HCT116 (cell line): ENCODE data around the gene ZNF790. TPM values are rescaled to one million over a fixed set of nuclear protein-coding genes. Genes with fewer than 3 reads are reported as not detected.

Experiments used
- ATAC-seq: fragments of 200-7000 bp; cut with Tn5 transposase; 2 replicates; pipeline ENCODE4 v1.9.1; 2020; ENCODE audit warnings: mild to moderate bottlenecking, moderate library complexity
- BruUV-seq: library from RNA; stranded (reverse); fragments of 400-500 nt; replicated peaks from 2 replicates; lab custom pipeline; 2021; lab: Mats Ljungman, UMichigan
- CTCF ChIA-PET: fragments of 300-600 bp; sonication (Branson Sonifier 250); formaldehyde crosslinking; loops from one replicate; lab custom pipeline; 2021; ENCODE audit warnings: antibody characterized with exemption; lab: Charles Lee
- POLR2A ChIA-PET: fragments of 300-600, 350-600 bp; sonication (Branson Sonifier 250); formaldehyde crosslinking; loops from one replicate; lab custom pipeline; 2021; ENCODE audit warnings: antibody characterized with exemption; lab: Charles Lee
- RAD21 ChIA-PET, 2 experiments: fragments of 300-600 bp; sonication (Branson Sonifier 250); formaldehyde crosslinking; loops; one replicate each; lab custom pipeline; 2023; ENCODE audit warnings: low total read pairs in 2 of 2; ENCODE audit not compliant: uncharacterized antibody in 2 of 2, unreplicated experiment in 2 of 2, low non-redundant PET in 1 of 2; lab: Charles Lee
- DNase-seq: peaks from one replicate; pipeline ENCODE4 v3.0.0-alpha.2; 2010; ENCODE audit warnings: low read depth, low spot score
- H2AFZ ChIP-seq: fragments of 200-600 bp; shearing (Covaris generic), sonication (generic); 2 replicates; pipeline ENCODE4 v1.6.1; 2017; ENCODE audit warnings: low read depth, mixed run types, mixed read lengths, antibody characterized with exemption, low read length; ENCODE audit not compliant: poor library complexity, severe bottlenecking
- H3K27ac ChIP-seq: 2 replicates; pipeline ENCODE4 v1.5.1; 2012; ENCODE audit warnings: low read depth, low read length
- H3K27me3 ChIP-seq: fragments of 200-600 bp; sonication (generic); 2 replicates; pipeline ENCODE4 v1.6.1; 2016; ENCODE audit warnings: mixed run types, low read length, mixed read lengths; ENCODE audit not compliant: insufficient read depth
- H3K36me3 ChIP-seq, 2 experiments: fragments of 200-500 bp in 1 of 2; fragments of 200-600 bp in 1 of 2; sonication (Bioruptor generic) in 1 of 2; sonication (generic) in 1 of 2; 2 replicates each; pipeline versions ENCODE4 v1.5.1 to v1.6.1; 2014 to 2016; ENCODE audit warnings: low read length in 2 of 2, inconsistent platforms in 1 of 2, mixed read lengths in 1 of 2, mixed run types in 1 of 2; ENCODE audit not compliant: insufficient read depth in 2 of 2, control insufficient read depth in 1 of 2
- H3K4me1 ChIP-seq, 2 experiments: fragments of 200-600 bp in 1 of 2; sonication (generic) in 1 of 2; 2 replicates each; pipeline versions ENCODE4 v1.5.1 to v1.6.1; 2012 to 2017; ENCODE audit warnings: low read length in 2 of 2, inconsistent platforms in 1 of 2, mild to moderate bottlenecking in 1 of 2, mixed read lengths in 1 of 2, mixed run types in 1 of 2, moderate library complexity in 1 of 2; ENCODE audit not compliant: insufficient read depth in 2 of 2, control insufficient read depth in 1 of 2
- H3K4me2 ChIP-seq: fragments of 200-600 bp; sonication (generic); 2 replicates; pipeline ENCODE4 v1.6.1; 2017; ENCODE audit warnings: mixed run types, low read length, mixed read lengths
- H3K4me3 ChIP-seq, 2 experiments: fragments of 200-600 bp in 1 of 2; sonication (generic) in 1 of 2; replicated peaks in 1 of 2; 2 replicates each; pipeline ENCODE4 v1.5.1; 2011 to 2016; ENCODE audit warnings: low read length in 2 of 2, control low read depth in 1 of 2, low read depth in 1 of 2, mild to moderate bottlenecking in 1 of 2, mixed read lengths in 1 of 2, mixed run types in 1 of 2
- H3K79me2 ChIP-seq: fragments of 200-600 bp; sonication (generic); 2 replicates; pipeline ENCODE4 v1.6.1; 2017; ENCODE audit warnings: mild to moderate bottlenecking, mixed run types, low read length, moderate library complexity, mixed read lengths; ENCODE audit not compliant: insufficient read depth
- H3K9ac ChIP-seq: fragments of 200-600 bp; sonication (generic); 2 replicates; pipeline ENCODE4 v1.6.1; 2016; ENCODE audit warnings: low read length, mixed read lengths
- H3K9me2 ChIP-seq: fragments of 200-600 bp; sonication (generic), shearing (Covaris generic); 2 replicates; pipeline ENCODE4 v1.6.1; 2017; ENCODE audit warnings: mixed run types, mild to moderate bottlenecking, moderate library complexity; ENCODE audit not compliant: insufficient read depth
- H3K9me3 ChIP-seq, 2 experiments: fragments of 200-500 bp in 1 of 2; fragments of 200-600 bp in 1 of 2; sonication (Bioruptor generic) in 1 of 2; sonication (generic) in 1 of 2; 2 replicates each; pipeline ENCODE4 v1.6.1; 2014 to 2017; ENCODE audit warnings: low read length in 2 of 2, mixed read lengths in 2 of 2, inconsistent platforms in 1 of 2, low read depth in 1 of 2, mild to moderate bottlenecking in 1 of 2, mixed run types in 1 of 2, moderate library complexity in 1 of 2; ENCODE audit not compliant: control insufficient read depth in 1 of 2, insufficient read depth in 1 of 2
- H4K20me1 ChIP-seq: fragments of 200-600 bp; sonication (generic), shearing (Covaris generic); 2 replicates; pipeline ENCODE4 v1.6.1; 2017; ENCODE audit warnings: mixed run types, mild to moderate bottlenecking, moderate library complexity; ENCODE audit not compliant: insufficient read depth
- CEBPB ChIP-seq: IDR thresholded peaks from 2 replicates; pipeline ENCODE4 v1.6.1; 2012; ENCODE audit warnings: low read depth
- intact Hi-C: fragments of 100-400 bp; cut with micrococcal nuclease; formaldehyde crosslinking; loops from 2 replicates; pipeline ENCODE4 v1.10.0; 2022
- total RNA-seq: library from RNA; stranded (reverse); gene quantifications from one replicate; pipeline ENCODE4 v1.2.1, GENCODE V29; 2021; ENCODE audit not compliant: unreplicated experiment

The ZNF790 gene
- total RNA-seq, 1 experiment from 2014 or later = 0.32 TPM

DNA sequence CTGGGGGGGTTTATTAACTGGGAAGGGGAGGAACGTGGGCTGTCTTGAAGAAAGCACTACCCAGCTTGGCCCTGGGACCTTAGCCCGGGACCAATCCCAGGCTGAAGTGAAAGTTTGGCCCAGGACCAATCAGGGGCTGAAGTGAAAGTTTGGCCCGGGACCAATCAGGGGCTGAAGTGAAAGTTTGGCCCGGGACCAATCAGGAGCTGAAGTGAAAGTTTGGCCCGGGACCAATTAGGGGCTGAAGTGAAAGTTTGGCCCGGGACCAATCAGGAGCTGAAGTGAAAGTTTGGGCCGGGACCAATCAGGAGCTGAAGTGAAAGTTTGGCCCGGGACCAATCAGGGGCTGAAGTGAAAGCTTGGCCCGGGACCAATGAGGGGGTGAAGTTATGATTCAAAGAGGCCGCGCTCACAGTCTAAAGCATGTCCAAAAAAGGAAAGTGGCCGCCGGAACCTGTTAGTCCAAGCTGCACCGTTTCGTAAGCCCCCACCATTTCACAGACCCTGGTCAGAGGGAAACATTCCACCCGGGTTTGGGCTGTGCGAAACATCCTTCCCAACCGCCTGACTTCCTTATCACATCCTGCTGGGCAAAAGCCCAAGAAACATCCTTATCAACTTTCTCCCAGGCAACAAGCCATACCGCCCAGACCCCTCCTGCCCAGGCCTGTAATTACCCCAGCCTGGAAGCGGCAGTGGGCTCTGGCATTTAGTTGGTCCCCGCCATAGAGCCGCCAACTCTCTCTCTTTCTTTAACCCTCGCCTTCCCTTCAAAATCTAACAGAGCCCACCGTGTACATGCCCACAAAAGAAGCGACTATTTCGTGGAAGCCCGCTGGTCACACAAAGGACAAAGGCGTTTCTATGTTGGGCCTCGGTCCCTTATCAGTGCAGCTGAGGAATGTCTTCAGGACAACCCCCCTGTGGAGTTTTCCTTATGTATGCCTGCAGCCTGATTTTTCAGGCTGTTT lies 66.6 kb downstream of the ZNF790 start:
- peak overlapping the region; percentile 68 for H3K4me2 ChIP-seq
- no peaks in the 10 kb centered on the region for H3K4me1 ChIP-seq
- ChIA-PET CTCF (no interaction called here), POLR2A (no interaction called here), RAD21 (no interaction called here)
- no peaks in the 10 kb centered on the region for H3K79me2 ChIP-seq
- no peaks in the 10 kb centered on the region for H4K20me1 ChIP-seq
- no peak overlapping the region for H3K9ac ChIP-seq
- TF ChIP-seq CEBPB = no peak
- DNase-seq (no peak), ATAC-seq (no peak)
- H3K27me3 ChIP-seq = no peaks in the 10 kb centered on the region
- no peaks in the 10 kb centered on the region for H3K36me3 ChIP-seq
- H2AFZ ChIP-seq = no peak overlapping the region
- peak overlapping the region; percentile 57 to 59 for H3K4me3 ChIP-seq
- no peak overlapping the region for H3K27ac ChIP-seq
- peaks cover 8 to 11% of the 10 kb centered on the region in 2 experiments; a peak in 2 of 4 replicates for H3K9me3 ChIP-seq
- no TSS peak for BruUV-seq
- H3K9me2 ChIP-seq = no peaks in the 10 kb centered on the region
- intact Hi-C loops = no loop called here

Other genes starting within 250 kb of the ZNF790 start
- gene ZNF382, start 233.1 kb downstream of the ZNF790 start, total RNA-seq = not detected
- 0.34 TPM for gene ZNF461, start 171.6 kb downstream of the ZNF790 start, total RNA-seq
- gene ZNF567, start 150.8 kb downstream of the ZNF790 start, total RNA-seq = 5.6 TPM
- gene ZNF850, start 65.6 kb downstream of the ZNF790 start, total RNA-seq = 1.4 TPM
- gene ZNF345, start 12.5 kb upstream of the ZNF790 start, total RNA-seq = not detected
- not detected for gene ZNF829, start 77.9 kb upstream of the ZNF790 start, total RNA-seq
- not detected for gene ZNF568, start 77.9 kb upstream of the ZNF790 start, total RNA-seq
- gene ZNF420, start 240.0 kb upstream of the ZNF790 start, total RNA-seq = not detected